ENCODE results near the gene CRACR2A. TPM values are rescaled to one million over a fixed set of nuclear protein-coding genes. Genes with fewer than 3 reads are reported as not detected.

CRACR2A gene
- total RNA-seq, 2 donors from 2014 or later, result 1.1 to 4.7 TPM

GRCh38 chr12:3698218-3698974 is 54.5 kb downstream of the CRACR2A start:
- Mint-ChIP-seq H3K27me3 (ENCODE audit: insufficient read depth) (peaks cover 51% of the 10 kb centered on the region), H3K36me3 (ENCODE audit: low read depth) (peaks cover 8% of the 10 kb centered on the region)

GRCh38 chr12:3697311-3697870 is 55.5 kb downstream of the CRACR2A start:
- Mint-ChIP-seq H3K4me1 (no peaks in the 10 kb centered on the region), H3K27ac (no peak overlapping the region), H3K4me3 (no peak overlapping the region), H3K9me3 (no peaks in the 10 kb centered on the region), H3K36me3 (ENCODE audit: low read depth) (peaks cover 3% of the 10 kb centered on the region), H3K27me3 (ENCODE audit: insufficient read depth) (peaks cover 49% of the 10 kb centered on the region)
- no peak overlapping the region for H3K9ac ChIP-seq (ENCODE audit: extremely low read depth, low read length, poor library complexity, severe bottlenecking)
- peaks cover under 1% of the 10 kb centered on the region for H3K9me3 ChIP-seq (ENCODE audit: control insufficient read depth, low read length)
- TF ChIP-seq CTCF (conservative IDR thresholded peaks at IDR 0.05), result no peak
- no peaks in the 10 kb centered on the region for H3K4me1 ChIP-seq (ENCODE audit: control insufficient read depth, insufficient read depth, low read length)
- H3K36me3 ChIP-seq (ENCODE audit: control insufficient read depth, insufficient read depth, low read length), result no peaks in the 10 kb centered on the region
- H3K27ac ChIP-seq (ENCODE audit: low read depth, low read length), result no peak overlapping the region
- DNase-seq, result no peak
- no peak overlapping the region for H3K4me3 ChIP-seq (ENCODE audit: low read length)
- H3K27me3 ChIP-seq (ENCODE audit: control insufficient read depth, insufficient read depth, low read length, poor library complexity, severe bottlenecking), result peaks cover 74% of the 10 kb centered on the region
- WGBS, 2 experiments (ENCODE audit: insufficient coverage in 1 of 2, insufficient read length in 1 of 2), result 93 to 96% methylated on average over 4 to 5 of the region's 5 CpGs

More at GRCh38 chr12:3698218-3698974, 54.5 kb downstream of the CRACR2A start:
- Mint-ChIP-seq H3K9me3 (peaks cover 10% of the 10 kb centered on the region), H3K4me1 (no peaks in the 10 kb centered on the region), H3K27ac (no peak overlapping the region), H3K4me3 (no peak overlapping the region)
- Histone ChIP-seq H3K4me3 (ENCODE audit: low read length) (no peak overlapping the region), H3K27ac (ENCODE audit: low read depth, low read length) (no peak overlapping the region), H3K36me3 (ENCODE audit: control insufficient read depth, insufficient read depth, low read length) (no peaks in the 10 kb centered on the region), H3K9ac (ENCODE audit: extremely low read depth, low read length, poor library complexity, severe bottlenecking) (no peak overlapping the region), H3K9me3 (ENCODE audit: control insufficient read depth, low read length) (peaks cover 10% of the 10 kb centered on the region), H3K4me1 (ENCODE audit: control insufficient read depth, insufficient read depth, low read length) (no peaks in the 10 kb centered on the region), H3K27me3 (ENCODE audit: control insufficient read depth, insufficient read depth, low read length, poor library complexity, severe bottlenecking) (peaks cover 83% of the 10 kb centered on the region)
- TF ChIP-seq CTCF (conservative IDR thresholded peaks at IDR 0.05), result no peak
- WGBS, 2 experiments (ENCODE audit: insufficient coverage in 1 of 2, insufficient read length in 1 of 2), result 88 to 97% methylated on average over 4 to 7 of the region's 7 CpGs
- no peak for DNase-seq

GRCh38 chr12:3694673-3695072 is 58.2 kb downstream of the CRACR2A start:
- H3K9me3 ChIP-seq (ENCODE audit: control insufficient read depth, low read length), result no peaks in the 10 kb centered on the region
- H3K27me3 ChIP-seq (ENCODE audit: control insufficient read depth, insufficient read depth, low read length, poor library complexity, severe bottlenecking), result peaks cover 48% of the 10 kb centered on the region
- WGBS, 2 experiments (ENCODE audit: insufficient coverage in 1 of 2, insufficient read length in 1 of 2), result 89 to 90% methylated on average over 2 to 4 of the region's 4 CpGs
- Mint-ChIP-seq H3K4me1 (no peaks in the 10 kb centered on the region), H3K36me3 (ENCODE audit: low read depth) (peaks cover 3% of the 10 kb centered on the region), H3K9me3 (peaks cover 9% of the 10 kb centered on the region), H3K27me3 (ENCODE audit: insufficient read depth) (peaks cover 37% of the 10 kb centered on the region), H3K4me3 (no peak overlapping the region), H3K27ac (no peak overlapping the region)
- no peak overlapping the region for H3K9ac ChIP-seq (ENCODE audit: extremely low read depth, low read length, poor library complexity, severe bottlenecking)
- no peaks in the 10 kb centered on the region for H3K4me1 ChIP-seq (ENCODE audit: control insufficient read depth, insufficient read depth, low read length)
- H3K36me3 ChIP-seq (ENCODE audit: control insufficient read depth, insufficient read depth, low read length), result no peaks in the 10 kb centered on the region
- H3K27ac ChIP-seq (ENCODE audit: low read depth, low read length), result no peak overlapping the region
- no peak for TF ChIP-seq CTCF (conservative IDR thresholded peaks at IDR 0.05)
- no peak for DNase-seq
- H3K4me3 ChIP-seq (ENCODE audit: low read length), result no peak overlapping the region

All from endodermal cell (in vitro differentiated cells).